Measurements from ENCODE around the gene GNAO1.
A peak's percentile ranks its signal among the peaks of the same experiment; 100 is the strongest.

GNAO1 gene

GRCh38 chr16:56244612-56245011 is 53.3 kb downstream of the GNAO1 start:
- no peak for FAIRE-seq

GRCh38 chr16:56245197-56245596 is 53.9 kb downstream of the GNAO1 start:
- no peak for FAIRE-seq

GRCh38 chr16:56246051-56246817 is 54.9 kb downstream of the GNAO1 start:
- peak; percentile 21 for FAIRE-seq

GRCh38 chr16:56247018-56247417 is 55.7 kb downstream of the GNAO1 start:
- FAIRE-seq: no peak

GRCh38 chr16:56247808-56248207 is 56.5 kb downstream of the GNAO1 start:
- FAIRE-seq: no peak

- FAIRE-seq: no peak
Observed at GRCh38 chr16:56252835-56253234, 61.5 kb downstream of the GNAO1 start.

- FAIRE-seq: no peak
Observed at GRCh38 chr16:56255904-56256303, 64.6 kb downstream of the GNAO1 start.

GRCh38 chr16:56257239-56257638 is 66.0 kb downstream of the GNAO1 start:
- peak; percentile 91 for FAIRE-seq

GRCh38 chr16:56257666-56258342 is 66.5 kb downstream of the GNAO1 start:
- FAIRE-seq: no peak

- FAIRE-seq: no peak
Observed at GRCh38 chr16:56258508-56259424, 67.5 kb downstream of the GNAO1 start.

- no peak for FAIRE-seq
Observed at GRCh38 chr16:56259425-56259779, 68.1 kb downstream of the GNAO1 start.

- FAIRE-seq: no peak
Observed at GRCh38 chr16:56260378-56261160, 69.3 kb downstream of the GNAO1 start.

- no peak for FAIRE-seq
Observed at GRCh38 chr16:56261656-56262055, 70.4 kb downstream of the GNAO1 start.

GRCh38 chr16:56262148-56262547 is 70.9 kb downstream of the GNAO1 start:
- no peak for FAIRE-seq

- FAIRE-seq: peak; percentile 47
Observed at GRCh38 chr16:56262551-56263245, 71.4 kb downstream of the GNAO1 start.

GRCh38 chr16:56263711-56264608 is 72.7 kb downstream of the GNAO1 start:
- peak; percentile 55 for FAIRE-seq

- no peak for FAIRE-seq
Observed at GRCh38 chr16:56264609-56264972, 73.3 kb downstream of the GNAO1 start.

- no peak for FAIRE-seq
Observed at GRCh38 chr16:56265184-56265583, 73.9 kb downstream of the GNAO1 start.

- no peak for FAIRE-seq
Observed at GRCh38 chr16:56265746-56266145, 74.5 kb downstream of the GNAO1 start.

- FAIRE-seq: no peak
Observed at GRCh38 chr16:56266641-56267607, 75.6 kb downstream of the GNAO1 start.
